IMR-90 (cell line): Measurements from ENCODE around the gene SEPTIN8.

Experiments used
- CEBPB ChIP-seq: IDR thresholded peaks from 2 replicates; pipeline ENCODE4 v1.6.1; 2012; ENCODE audit warnings: low read depth, low read length, improper control_type of control experiment
- CTCF ChIP-seq: conservative IDR thresholded peaks from 2 replicates; pipeline ENCODE4 v1.5.1; 2012; ENCODE audit warnings: mild to moderate bottlenecking, low read depth, low read length, improper control_type of control experiment
- FOS ChIP-seq: fragments of 150-350 bp; IDR thresholded peaks from 2 replicates; pipeline ENCODE4 v1.6.1; 2016; ENCODE audit warnings: low read depth, low read length
- MAZ ChIP-seq: IDR thresholded peaks from 2 replicates; pipeline ENCODE4 v1.6.1; 2012; ENCODE audit warnings: low read depth, mild to moderate bottlenecking, low read length, improper control_type of control experiment, moderate library complexity, borderline replicate concordance
- MXI1 ChIP-seq: IDR thresholded peaks from 2 replicates; pipeline ENCODE4 v1.6.1; 2012; ENCODE audit warnings: low read depth, mild to moderate bottlenecking, low read length, moderate library complexity, borderline replicate concordance
- POLR2A ChIP-seq: IDR thresholded peaks from 2 replicates; pipeline ENCODE4 v1.6.1; 2012; ENCODE audit warnings: mild to moderate bottlenecking, low read depth, low read length
- RAD21 ChIP-seq: IDR thresholded peaks from 2 replicates; pipeline ENCODE4 v1.6.1; 2012; ENCODE audit warnings: low read length, improper control_type of control experiment
- RCOR1 ChIP-seq: IDR thresholded peaks from 2 replicates; pipeline ENCODE4 v1.6.1; 2012; ENCODE audit warnings: mild to moderate bottlenecking, low read length, improper control_type of control experiment; ENCODE audit not compliant: insufficient replicate concordance
- USF2 ChIP-seq: fragments of 150-350 bp; IDR thresholded peaks from 2 replicates; pipeline ENCODE4 v1.6.1; 2017; ENCODE audit warnings: mild to moderate bottlenecking, antibody characterized with exemption, low read length, low read depth
- TF ChIP-seq, protein P1 (sequence below): fragments of 150-350 bp; IDR thresholded peaks from 2 replicates; pipeline ENCODE4 v1.6.1; 2016; ENCODE audit warnings: low read depth, mild to moderate bottlenecking, low read length, moderate library complexity, borderline replicate concordance

DNA sequence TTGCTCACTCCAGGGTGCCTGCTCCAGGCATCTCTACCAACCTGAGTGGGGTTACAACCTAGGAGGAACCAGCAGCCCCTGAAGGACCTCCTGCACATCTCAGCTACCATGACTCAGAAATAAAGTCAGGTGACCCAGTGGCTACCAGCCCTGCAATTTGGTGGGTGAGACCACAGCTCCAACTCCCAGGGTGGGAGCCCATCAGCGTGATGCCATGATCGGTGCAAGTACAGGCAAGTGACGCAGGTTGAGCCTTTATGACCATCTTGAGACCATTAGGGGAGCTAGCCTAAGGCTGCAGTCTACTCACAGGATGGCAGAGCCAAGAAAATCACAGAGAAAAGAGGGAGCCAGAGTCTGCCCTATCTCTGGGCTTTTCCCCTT lies 8.6 kb downstream of the SEPTIN8 start:
- TF ChIP-seq CTCF (no peak), MXI1 (no peak), POLR2A (no peak), USF2 (no peak), CEBPB (no peak), FOS (no peak), RAD21 (no peak), RCOR1 (no peak), MAZ (no peak)
- TF ChIP-seq, protein P1, sequence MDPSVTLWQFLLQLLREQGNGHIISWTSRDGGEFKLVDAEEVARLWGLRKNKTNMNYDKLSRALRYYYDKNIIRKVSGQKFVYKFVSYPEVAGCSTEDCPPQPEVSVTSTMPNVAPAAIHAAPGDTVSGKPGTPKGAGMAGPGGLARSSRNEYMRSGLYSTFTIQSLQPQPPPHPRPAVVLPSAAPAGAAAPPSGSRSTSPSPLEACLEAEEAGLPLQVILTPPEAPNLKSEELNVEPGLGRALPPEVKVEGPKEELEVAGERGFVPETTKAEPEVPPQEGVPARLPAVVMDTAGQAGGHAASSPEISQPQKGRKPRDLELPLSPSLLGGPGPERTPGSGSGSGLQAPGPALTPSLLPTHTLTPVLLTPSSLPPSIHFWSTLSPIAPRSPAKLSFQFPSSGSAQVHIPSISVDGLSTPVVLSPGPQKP, result no peak
